Activated CD4-positive, alpha-beta T cell treated with anti-CD3 and anti-CD28 coated beads, Interleukin-2, amount 10 ng/mL, durations not matched to agents 7 days and 5 days (primary cell): ENCODE results near the gene ZNF416. TPM values are rescaled to one million over a fixed set of nuclear protein-coding genes. Genes with fewer than 3 reads are reported as not detected.

Experiments
- CTCF ChIA-PET: fragments of 350-600 bp; sonication (Branson Sonifier 250); formaldehyde crosslinking; loops from one replicate; lab custom pipeline; 2021; ENCODE audit warnings: antibody characterized with exemption; lab: Charles Lee
- POLR2A ChIA-PET: fragments of 350-600 bp; sonication (Branson Sonifier 250); formaldehyde crosslinking; loops from one replicate; lab custom pipeline; 2021; ENCODE audit warnings: antibody characterized with exemption; lab: Charles Lee
- DNase-seq: peaks from one replicate; pipeline ENCODE4 v3.0.0-alpha.2; 2020
- H3K27ac Mint-ChIP-seq: one replicate; pipeline ENCODE4 v1.8.0; 2021; ENCODE audit warnings: mild to moderate bottlenecking, moderate library complexity, mixed read lengths
- H3K27me3 Mint-ChIP-seq: one replicate; pipeline ENCODE4 v1.8.0; 2021; ENCODE audit warnings: mixed read lengths
- H3K36me3 Mint-ChIP-seq: one replicate; pipeline ENCODE4 v1.8.0; 2021; ENCODE audit warnings: low read depth, mixed read lengths
- H3K4me1 Mint-ChIP-seq: one replicate; pipeline ENCODE4 v1.8.0; 2021; ENCODE audit warnings: mixed read lengths
- H3K4me3 Mint-ChIP-seq: one replicate; pipeline ENCODE4 v1.8.0; 2021; ENCODE audit warnings: mild to moderate bottlenecking, moderate library complexity, mixed read lengths
- H3K9me3 Mint-ChIP-seq: one replicate; pipeline ENCODE4 v1.8.0; 2021; ENCODE audit warnings: mixed read lengths
- total RNA-seq, 2 experiments: library from RNA; stranded (reverse); gene quantifications; one replicate each; pipeline ENCODE4 v1.2.3, GENCODE V29; 2021

The ZNF416 gene
- total RNA-seq, 2 experiments from 2014 or later, result 7.2 to 7.8 TPM

DNA sequence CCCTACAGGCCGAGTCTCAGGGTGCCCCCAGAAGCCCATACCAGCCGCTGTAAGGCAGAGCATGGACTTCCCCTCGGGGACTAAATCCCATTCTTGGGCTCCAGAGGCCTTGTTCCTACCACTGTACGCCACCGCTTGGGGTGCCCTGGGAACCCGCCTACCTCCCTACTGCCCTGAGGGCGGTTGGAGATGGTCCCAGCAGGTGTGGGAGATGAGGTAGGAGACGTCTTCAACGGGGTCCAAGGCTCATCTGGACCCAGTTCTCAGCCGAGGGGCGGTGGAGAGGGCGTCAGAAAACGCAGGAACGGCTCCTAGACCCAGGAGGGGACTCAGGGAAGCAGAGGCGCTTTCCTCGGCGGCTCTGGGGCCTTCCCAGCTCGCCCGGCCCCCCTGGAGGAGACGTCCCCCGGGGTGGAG lies 4.4 kb upstream of the ZNF416 start:
- ChIA-PET POLR2A (no interaction called here), CTCF (interaction anchor here (1.0 kb wide), 1 partner anchor 35 kb away, joined by 3 read pairs; no protein-coding TSS in a partner anchor)
- Mint-ChIP-seq H3K27me3 (no peaks in the 10 kb centered on the region), H3K4me3 (peak overlapping the region; percentile 19), H3K4me1 (peaks cover 30% of the 10 kb centered on the region), H3K27ac (peak overlapping the region; percentile 93), H3K36me3 (peaks cover 58% of the 10 kb centered on the region), H3K9me3 (peaks cover 61% of the 10 kb centered on the region)
- no peak for DNase-seq

DNA sequence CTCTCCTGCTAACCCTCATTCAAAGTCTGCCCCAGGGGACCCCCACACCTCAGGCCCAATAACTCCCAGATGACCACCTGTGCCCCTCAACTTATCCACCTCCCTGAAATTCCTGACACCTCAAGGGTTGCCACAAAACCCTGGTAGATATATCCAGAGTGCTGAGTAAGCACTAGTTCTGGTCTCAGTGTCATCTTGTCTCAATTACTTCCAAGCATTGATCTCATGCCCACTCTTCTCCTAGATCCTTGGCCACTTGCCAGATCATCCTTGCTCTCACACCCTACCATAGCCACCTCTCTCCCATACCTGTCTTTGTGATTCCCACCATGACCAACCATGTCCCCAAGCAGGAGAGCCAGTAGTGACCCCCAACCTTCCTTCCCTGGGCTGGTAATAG lies 2.0 kb downstream of the ZNF416 start:
- H3K4me3 Mint-ChIP-seq, result no peak overlapping the region

DNA sequence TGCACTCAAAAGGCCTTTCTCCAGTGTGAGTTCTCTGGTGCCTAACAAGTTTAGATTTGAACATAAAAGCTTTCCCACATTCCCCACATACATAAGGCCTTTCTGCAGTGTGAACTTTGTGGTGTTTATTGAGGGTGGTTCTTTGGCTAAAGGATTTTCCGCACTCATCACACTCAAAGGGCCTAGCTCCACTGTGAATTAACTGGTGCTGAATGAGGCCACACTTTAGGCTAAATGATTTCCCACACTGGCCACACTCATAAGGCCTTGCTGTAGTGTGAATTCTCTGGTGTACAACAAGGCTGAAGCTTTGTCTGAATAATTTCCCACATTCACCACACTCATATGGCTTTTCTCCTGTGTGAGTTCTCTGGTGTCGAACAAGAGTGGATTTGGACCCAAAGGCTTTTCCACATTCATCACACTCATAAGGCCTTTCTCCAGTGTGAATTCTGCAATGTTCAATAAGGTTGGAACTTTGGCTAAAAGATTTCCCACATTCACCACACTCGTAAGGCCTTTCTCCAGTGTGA lies 6.2 kb downstream of the ZNF416 start:
- DNase-seq, result no peak
- Mint-ChIP-seq H3K36me3 (peaks cover 63% of the 10 kb centered on the region), H3K9me3 (peaks cover 79% of the 10 kb centered on the region), H3K4me3 (no peak overlapping the region), H3K4me1 (peaks cover 9% of the 10 kb centered on the region), H3K27ac (no peak overlapping the region), H3K27me3 (no peaks in the 10 kb centered on the region)
- ChIA-PET CTCF (no interaction called here), POLR2A (no interaction called here)

More for the DNA sequence above, 2.0 kb downstream of the ZNF416 start:
- ChIA-PET POLR2A (no interaction called here), CTCF (no interaction called here)
- H3K27ac Mint-ChIP-seq, result no peak overlapping the region
- H3K27me3 Mint-ChIP-seq, result no peaks in the 10 kb centered on the region
- H3K4me1 Mint-ChIP-seq, result peaks cover 23% of the 10 kb centered on the region
- peaks cover 79% of the 10 kb centered on the region for H3K36me3 Mint-ChIP-seq
- H3K9me3 Mint-ChIP-seq, result peaks cover 74% of the 10 kb centered on the region
- DNase-seq, result no peak

DNA sequence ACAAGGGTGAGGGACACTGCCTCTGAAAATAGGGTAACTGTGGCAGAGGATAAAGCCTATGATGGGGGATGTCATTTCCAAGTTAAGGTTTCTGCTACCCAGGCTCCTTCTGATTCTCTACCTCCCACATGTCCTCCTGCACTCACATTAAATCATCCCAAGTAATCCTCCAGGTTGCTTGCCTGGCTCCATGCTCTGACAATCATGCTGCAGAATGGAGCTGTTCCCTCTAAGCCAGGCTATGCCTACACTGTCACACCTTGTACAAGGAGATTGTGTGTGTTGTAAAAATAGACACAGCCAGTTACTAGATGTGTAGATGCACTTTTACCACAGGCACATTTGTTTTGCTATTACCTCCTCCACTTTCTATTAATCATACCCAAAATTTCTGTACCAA lies 8.0 kb downstream of the ZNF416 start:
- H3K36me3 Mint-ChIP-seq, result peaks cover 59% of the 10 kb centered on the region
- H3K27me3 Mint-ChIP-seq, result no peaks in the 10 kb centered on the region
- peaks cover 81% of the 10 kb centered on the region for H3K9me3 Mint-ChIP-seq
- ChIA-PET CTCF (interaction anchor here (0.6 kb wide), 1 partner anchor 461 kb away, joined by 4 read pairs; no protein-coding TSS in a partner anchor), POLR2A (no interaction called here)
- DNase-seq, result no peak
- H3K27ac Mint-ChIP-seq, result no peak overlapping the region
- H3K4me3 Mint-ChIP-seq, result no peak overlapping the region
- H3K4me1 Mint-ChIP-seq, result no peaks in the 10 kb centered on the region

DNA sequence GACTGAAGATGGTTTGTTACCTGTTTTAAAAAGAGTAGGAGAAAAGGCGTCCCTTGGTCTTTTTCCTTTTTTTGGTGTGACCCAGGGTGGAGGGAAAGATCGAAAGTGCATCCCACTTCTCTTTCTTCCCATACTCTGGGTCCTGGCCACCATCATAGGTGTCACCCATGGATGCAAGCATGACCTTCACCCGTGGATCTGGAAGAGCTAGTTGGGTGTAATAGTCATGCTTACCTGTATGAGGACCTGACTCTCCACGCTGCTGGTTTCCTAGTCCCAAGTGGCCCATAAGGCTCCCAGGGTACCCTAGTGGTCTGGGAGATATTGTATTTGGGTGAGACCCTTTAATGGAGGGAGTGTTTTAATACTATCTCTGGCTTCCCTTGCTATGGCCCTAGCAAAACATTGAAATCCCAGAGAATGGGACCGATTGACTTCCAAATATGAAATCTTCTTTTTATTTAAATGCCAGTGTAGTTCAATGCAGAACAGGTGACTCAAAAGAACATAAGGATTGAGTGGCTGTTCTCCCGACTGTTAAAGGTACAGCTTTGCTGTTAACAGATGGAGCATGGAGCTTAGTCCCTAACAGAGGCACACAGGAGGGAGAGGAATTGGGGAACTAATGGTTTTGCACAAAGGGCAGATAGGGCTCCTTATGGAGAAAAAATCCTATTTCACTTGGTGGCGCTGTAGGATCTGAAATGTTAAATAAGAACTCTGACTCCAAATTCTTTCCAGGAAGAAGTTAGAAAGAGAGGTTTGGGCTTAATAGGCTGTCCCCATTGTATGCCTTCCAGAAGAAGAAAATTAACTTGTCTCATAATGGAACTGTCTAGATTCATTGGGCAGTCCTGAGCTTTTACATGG lies 12.1 kb downstream of the ZNF416 start:
- Mint-ChIP-seq H3K4me3 (no peak overlapping the region), H3K9me3 (peaks cover 72% of the 10 kb centered on the region), H3K36me3 (peaks cover 23% of the 10 kb centered on the region), H3K4me1 (no peaks in the 10 kb centered on the region), H3K27ac (no peak overlapping the region), H3K27me3 (no peaks in the 10 kb centered on the region)
- CTCF ChIA-PET, result no interaction called here
- no peak for DNase-seq
- POLR2A ChIA-PET, result interaction anchor here (0.7 kb wide), 1 partner anchor 67 kb away, joined by 4 read pairs; the partner anchor contains the start of gene ZNF773

DNA sequence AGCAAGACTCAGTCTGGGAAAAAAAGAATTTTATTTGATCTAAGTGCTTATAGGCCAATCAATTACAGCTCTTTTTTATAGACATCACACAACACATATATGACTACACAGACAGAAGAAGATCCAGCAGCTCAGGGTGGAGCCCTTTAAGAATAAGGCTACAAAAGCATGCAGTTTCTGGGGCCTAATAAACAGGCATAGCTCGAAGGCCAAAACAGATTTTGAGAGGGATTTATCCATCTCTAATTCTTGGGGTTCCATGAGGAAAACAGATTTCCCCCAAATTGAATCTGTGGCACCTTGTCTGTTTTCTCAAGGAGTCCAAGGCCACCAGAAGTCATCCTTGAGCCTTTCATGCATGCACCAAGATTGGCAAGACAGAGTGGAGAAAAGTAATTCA lies 15.2 kb downstream of the ZNF416 start:
- CTCF ChIA-PET, result no interaction called here
- peaks cover 22% of the 10 kb centered on the region for H3K4me1 Mint-ChIP-seq
- H3K4me3 Mint-ChIP-seq, result no peak overlapping the region
- peaks cover 60% of the 10 kb centered on the region for H3K9me3 Mint-ChIP-seq
- POLR2A ChIA-PET, result no interaction called here
- peaks cover 32% of the 10 kb centered on the region for H3K36me3 Mint-ChIP-seq
- no peak for DNase-seq
- H3K27me3 Mint-ChIP-seq, result no peaks in the 10 kb centered on the region
- H3K27ac Mint-ChIP-seq, result no peak overlapping the region

DNA sequence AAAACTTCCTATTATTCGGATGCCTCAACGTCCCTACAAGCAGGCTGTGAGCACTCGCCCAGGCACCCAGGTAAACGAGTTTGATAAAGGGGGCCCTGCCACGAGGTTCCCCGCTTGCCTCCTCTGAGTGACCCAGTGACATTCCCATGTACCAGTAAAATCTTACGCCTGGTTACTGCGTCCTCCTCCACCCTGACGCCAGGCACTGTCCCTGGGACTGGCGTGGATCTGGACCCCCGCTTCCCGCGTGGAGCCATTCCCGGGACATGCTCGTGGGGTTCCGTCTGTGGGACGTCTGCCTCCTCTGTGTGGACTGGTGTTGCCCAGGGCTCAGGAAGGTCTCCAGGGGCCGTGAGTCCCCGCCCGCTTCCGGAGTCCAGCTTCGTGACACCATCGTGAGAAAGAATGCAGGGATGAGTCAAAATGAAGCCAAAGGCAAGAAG lies 18.6 kb downstream of the ZNF416 start:
- CTCF ChIA-PET, result no interaction called here
- Mint-ChIP-seq H3K36me3 (peaks cover 51% of the 10 kb centered on the region), H3K4me3 (peak overlapping the region; percentile 93), H3K27me3 (no peaks in the 10 kb centered on the region), H3K4me1 (peaks cover 31% of the 10 kb centered on the region), H3K27ac (peak overlapping the region; percentile 95), H3K9me3 (peaks cover 42% of the 10 kb centered on the region)
- DNase-seq, result no peak
- POLR2A ChIA-PET, result no interaction called here

DNA sequence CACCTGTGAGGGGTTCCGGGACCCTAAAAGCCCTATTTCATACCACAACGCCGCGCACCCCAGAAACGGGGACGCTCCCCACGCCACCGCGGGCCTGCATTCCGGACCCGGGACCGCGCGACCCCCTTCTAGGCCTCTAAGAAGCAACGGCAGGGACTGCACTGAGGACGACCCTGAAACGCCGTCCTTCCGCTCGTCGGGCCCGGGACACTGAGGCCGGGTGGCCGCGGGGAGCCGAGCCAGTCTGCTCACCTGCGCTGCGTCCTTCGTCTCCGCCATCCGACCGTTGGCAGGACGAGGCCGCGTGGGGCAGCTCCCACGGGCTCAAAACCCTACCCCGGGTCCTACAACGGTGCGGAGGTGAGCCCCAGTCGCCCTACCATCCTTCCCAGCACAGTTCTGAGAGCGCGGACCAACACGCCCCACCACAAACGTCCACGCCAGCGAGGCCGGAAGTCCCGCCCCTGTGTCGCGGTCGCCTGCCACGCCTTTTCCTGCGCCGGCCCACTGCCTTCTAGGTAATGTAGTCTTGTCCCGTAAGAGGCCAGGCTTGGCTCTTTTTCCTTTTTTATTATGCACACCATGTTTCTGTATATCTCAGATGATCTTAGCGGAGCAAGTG lies 19.2 kb downstream of the ZNF416 start, which contains the start of gene ZNF550:
Gene ZNF550, minus strand, starts transcription at position 460 of the 622 bp plus-strand sequence. Its CDS starts 181 bp downstream, at position 279.
- Mint-ChIP-seq H3K4me3 (peak within 1 kb of the TSS; percentile 93), H3K27ac (peak within 1 kb of the TSS; percentile 95), H3K36me3 (peaks cover 57% of the 10 kb centered on the region), H3K9me3 (peaks cover 42% of the 10 kb centered on the region), H3K4me1 (peaks cover 31% of the 10 kb centered on the region), H3K27me3 (no peaks in the 10 kb centered on the region)
- POLR2A ChIA-PET, result no interaction called here
- peak; percentile 89 for DNase-seq
- CTCF ChIA-PET, result no interaction called here

DNA sequence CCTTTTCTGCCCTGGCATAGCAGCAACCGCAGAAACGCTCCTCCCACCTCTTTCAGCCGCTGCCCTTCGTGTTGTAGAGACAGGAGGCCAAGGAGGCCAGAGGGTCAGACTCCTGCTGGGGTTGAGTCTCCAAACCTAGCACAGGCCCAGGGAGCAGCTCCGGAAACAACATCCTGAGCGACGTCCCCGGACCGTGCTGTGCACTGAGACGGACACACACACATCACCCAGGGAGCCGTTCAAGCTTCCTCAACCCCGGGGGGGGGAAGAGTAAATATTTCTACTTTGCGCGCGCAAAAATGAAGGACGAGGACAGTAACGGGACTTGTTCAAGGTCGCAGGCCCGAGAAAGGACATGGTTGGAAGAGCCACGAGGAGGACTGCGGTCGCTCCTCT lies 19.7 kb downstream of the ZNF416 start:
- Mint-ChIP-seq H3K9me3 (peaks cover 47% of the 10 kb centered on the region), H3K36me3 (peaks cover 62% of the 10 kb centered on the region), H3K4me1 (peaks cover 31% of the 10 kb centered on the region), H3K27ac (peak overlapping the region; percentile 95), H3K27me3 (no peaks in the 10 kb centered on the region), H3K4me3 (peak overlapping the region; percentile 93)
- peak; percentile 20 for DNase-seq
- ChIA-PET CTCF (no interaction called here), POLR2A (interaction anchor here (0.6 kb wide), 1 partner anchor 727 kb away, joined by 4 read pairs; no protein-coding TSS in a partner anchor)

DNA sequence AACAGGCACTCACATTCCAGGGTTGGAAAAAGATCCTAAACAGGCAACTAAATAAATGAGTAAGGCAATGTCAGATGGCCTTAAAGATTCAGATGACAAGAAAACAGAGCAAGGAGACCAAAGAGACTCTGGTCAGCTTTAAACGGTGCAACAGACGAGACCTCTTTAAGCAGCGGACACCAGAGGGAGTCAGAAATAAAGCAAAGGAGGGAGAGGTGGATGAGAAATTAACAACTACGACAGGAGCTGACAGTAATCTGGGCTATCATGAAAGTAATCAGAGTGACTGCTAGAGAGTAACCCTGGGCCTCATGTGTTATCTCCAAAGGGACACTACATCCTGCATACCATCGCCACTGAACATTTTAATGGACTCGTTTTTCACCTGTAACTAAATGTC lies 20.2 kb downstream of the ZNF416 start:
- DNase-seq, result no peak
- peaks cover 65% of the 10 kb centered on the region for H3K36me3 Mint-ChIP-seq
- peaks cover 47% of the 10 kb centered on the region for H3K9me3 Mint-ChIP-seq
- peaks cover 31% of the 10 kb centered on the region for H3K4me1 Mint-ChIP-seq
- H3K27me3 Mint-ChIP-seq, result no peaks in the 10 kb centered on the region
- H3K27ac Mint-ChIP-seq, result peak overlapping the region; percentile 95
- CTCF ChIA-PET, result interaction anchor here (0.9 kb wide), 1 partner anchor 59 kb away, joined by 3 read pairs; the partner anchor contains the start of gene ZNF773
- peak overlapping the region; percentile 93 for H3K4me3 Mint-ChIP-seq
- POLR2A ChIA-PET, result interaction anchor here (0.6 kb wide), 1 partner anchor 727 kb away, joined by 4 read pairs; no protein-coding TSS in a partner anchor

DNA sequence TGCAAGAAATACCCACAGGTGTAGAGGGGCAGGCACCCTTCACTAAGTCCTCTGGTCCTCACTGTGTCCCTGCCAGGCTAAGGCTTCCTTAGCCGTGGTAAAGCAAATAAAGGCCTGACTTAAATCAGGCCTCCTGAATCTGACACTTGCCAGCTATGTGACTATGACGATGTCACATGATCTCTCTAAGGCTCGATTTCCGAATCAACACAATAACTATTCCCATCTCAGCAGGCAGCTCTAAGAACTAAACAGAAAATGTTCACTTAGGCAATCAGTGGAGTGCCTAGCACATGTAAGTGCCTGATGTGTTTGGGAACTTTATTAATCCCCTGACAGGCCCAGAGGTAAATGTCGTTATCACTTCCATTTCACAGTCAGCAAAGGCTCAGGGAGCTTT lies 21.1 kb downstream of the ZNF416 start:
- Mint-ChIP-seq H3K27me3 (no peaks in the 10 kb centered on the region), H3K27ac (no peak overlapping the region), H3K4me3 (no peak overlapping the region), H3K9me3 (peaks cover 46% of the 10 kb centered on the region), H3K36me3 (peaks cover 73% of the 10 kb centered on the region), H3K4me1 (peaks cover 31% of the 10 kb centered on the region)
- no peak for DNase-seq
- ChIA-PET POLR2A (no interaction called here), CTCF (interaction anchor here (0.9 kb wide), 1 partner anchor 58 kb away, joined by 3 read pairs; the partner anchor contains the start of gene ZNF773)

DNA sequence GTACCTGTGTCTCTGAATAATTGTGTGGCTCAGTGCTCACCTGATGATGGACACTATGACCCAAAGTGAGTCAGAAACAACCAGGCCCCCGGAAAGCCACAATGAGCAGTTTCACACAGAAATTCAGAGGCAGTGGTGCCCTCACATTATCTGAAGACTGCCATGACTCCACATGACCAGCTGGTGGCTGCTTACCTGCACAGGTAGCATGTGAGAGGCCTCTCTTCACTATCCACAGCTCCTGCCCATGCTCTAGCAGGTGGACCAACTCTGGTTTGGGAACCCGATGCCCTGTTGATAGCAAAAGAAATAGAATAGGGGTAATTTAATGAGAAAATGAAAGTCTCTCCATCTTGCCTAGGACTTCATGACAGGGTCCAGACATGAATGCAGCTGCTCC lies 26.3 kb downstream of the ZNF416 start:
- POLR2A ChIA-PET, result no interaction called here
- Mint-ChIP-seq H3K27ac (no peak overlapping the region), H3K27me3 (no peaks in the 10 kb centered on the region), H3K36me3 (peaks cover 99% of the 10 kb centered on the region), H3K4me3 (no peak overlapping the region), H3K9me3 (peaks cover 79% of the 10 kb centered on the region), H3K4me1 (no peaks in the 10 kb centered on the region)
- CTCF ChIA-PET, result interaction anchor here (1.0 to 1.2 kb wide), 2 partner anchors 26 to 75 kb away, joined by 3 read pairs; partner anchors contain the start of genes ZNF416 and ZNF772
- no peak for DNase-seq
